Dermis microvascular lymphatic vessel endothelial cell (primary cell): Measurements from ENCODE around the gene DPP10. TPM values are rescaled to one million over a fixed set of nuclear protein-coding genes. Genes with fewer than 3 reads are reported as not detected.
"Not testable (repeated sequence)": the region's sequence is repeated elsewhere in the genome, so short reads cannot be mapped to it uniquely, and the experiment has no call there.

Source experiments
- DNase-seq, 2 donors: peaks; one replicate each; pipeline versions ENCODE4 v3.0.0 to v3.0.0-alpha.2; 2010; ENCODE audit warnings: low read depth in 2 of 2
- total RNA-seq: library from RNA; depleted of rRNA; stranded (reverse); fragments of >200 nt; gene quantifications from 2 replicates; pipeline ENCODE4 v1.2.1, GENCODE V29; 2014

DPP10 gene
- total RNA-seq, 1 donor from 2014 or later = not detected

- no peak for DNase-seq
Observed at GRCh38 chr2:114949228-114949804, 506.9 kb downstream of the DPP10 start.

- no peak for DNase-seq
Observed at GRCh38 chr2:114960389-114960788, 517.9 kb downstream of the DPP10 start.

DNA sequence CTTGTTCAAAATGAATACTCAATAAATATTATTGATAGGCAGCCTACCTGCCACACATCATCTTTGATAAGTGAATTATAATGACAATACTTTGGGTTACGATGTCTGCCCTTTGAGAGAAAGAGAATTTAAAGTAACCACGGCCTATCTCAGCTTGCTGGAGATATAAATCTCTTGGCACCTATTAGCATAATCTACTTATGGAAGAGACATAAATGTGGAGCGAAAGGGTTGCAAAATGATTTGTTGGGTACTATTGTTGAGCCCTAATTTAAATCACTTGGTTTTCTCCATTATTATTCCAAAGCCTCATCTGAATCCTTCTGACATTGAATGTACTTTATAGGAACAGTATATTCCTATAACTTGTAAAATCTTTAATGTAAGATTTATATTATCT is 520.1 kb downstream of the DPP10 start:
- DNase-seq = no peak

- DNase-seq = no peak
Observed at GRCh38 chr2:114968748-114969400, 526.4 kb downstream of the DPP10 start.

- not testable (repeated sequence) for DNase-seq
Observed at GRCh38 chr2:115004321-115004720, 561.9 kb downstream of the DPP10 start.

DNA sequence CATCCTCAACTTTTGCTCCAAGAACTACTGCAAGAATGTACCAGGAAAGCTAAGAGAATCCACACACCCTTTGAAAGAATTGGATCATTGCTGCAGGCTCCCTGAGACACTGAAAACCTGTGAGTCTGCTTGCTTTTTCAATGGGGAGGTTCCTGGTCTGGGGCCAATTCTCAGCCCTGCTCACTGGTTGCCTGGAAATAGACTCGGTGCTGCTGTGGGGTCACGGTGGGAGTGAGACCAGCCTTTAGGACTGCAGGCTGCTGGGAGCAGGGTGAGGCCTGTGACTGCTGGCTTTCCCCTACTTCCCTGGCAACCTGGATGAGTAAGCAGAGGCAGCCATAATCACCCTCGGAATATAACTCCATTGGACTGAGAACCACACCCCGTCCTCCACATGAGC is 569.3 kb downstream of the DPP10 start:
- DNase-seq = no peak

DNA sequence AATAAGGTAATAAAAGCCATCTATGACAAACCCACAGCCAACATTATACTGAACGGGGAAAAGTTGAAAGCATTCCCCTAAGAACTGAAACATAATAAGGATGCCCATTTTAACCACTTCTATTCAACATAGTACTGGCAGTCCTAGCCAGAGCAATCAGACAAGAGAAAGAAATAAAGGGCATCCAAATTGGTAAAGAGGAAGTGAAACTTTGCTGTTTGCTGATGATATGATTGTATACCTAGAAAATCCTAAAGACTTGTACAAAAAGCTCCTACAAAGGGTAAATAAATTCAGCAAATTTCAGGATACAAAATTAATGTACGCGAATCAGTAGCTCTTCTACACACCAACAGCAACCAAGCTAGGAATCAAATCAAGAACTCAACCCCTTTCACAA is 579.6 kb downstream of the DPP10 start:
- not testable (repeated sequence) for DNase-seq

DNA sequence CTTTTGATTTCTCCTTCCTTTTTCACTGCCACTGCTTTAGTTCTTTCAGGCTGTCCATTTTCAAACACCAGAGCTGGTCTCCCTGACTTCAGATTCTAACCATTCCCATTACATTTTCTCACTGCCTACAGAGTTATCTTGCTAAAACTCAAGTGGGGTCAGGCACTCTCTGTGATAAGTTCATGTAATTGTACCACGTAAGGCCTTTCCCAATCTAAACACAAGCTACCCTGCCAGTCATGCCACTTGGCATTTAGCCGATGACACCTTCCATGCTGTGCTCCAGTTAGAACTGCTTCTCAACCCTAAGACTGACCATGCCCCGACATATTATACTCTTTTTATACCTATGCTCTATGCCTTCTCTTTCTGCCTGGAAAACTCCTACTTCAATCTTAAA is 592.4 kb downstream of the DPP10 start:
- no peak for DNase-seq

DNA sequence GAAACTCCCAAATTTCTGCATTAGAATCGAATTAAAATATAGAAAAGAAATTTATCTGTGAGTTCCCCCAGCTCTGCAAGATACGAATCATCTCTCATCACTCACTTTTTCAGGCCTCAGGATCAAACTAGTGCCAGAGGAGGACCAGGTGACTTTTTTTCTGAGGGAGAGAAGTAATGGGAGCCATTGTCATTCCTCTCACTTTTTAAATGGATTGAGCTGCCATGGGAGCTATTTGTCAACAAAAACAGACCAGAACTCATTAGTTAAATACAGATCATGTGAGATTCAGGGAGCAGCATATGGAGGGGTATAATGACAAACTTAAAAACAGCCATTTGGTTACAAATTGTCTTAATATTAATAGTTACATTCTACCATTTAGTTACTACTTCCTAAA is 594.4 kb downstream of the DPP10 start:
- no peak for DNase-seq

- no peak for DNase-seq
Observed at GRCh38 chr2:115057473-115057872, 615.0 kb downstream of the DPP10 start.

- no peak for DNase-seq
Observed at GRCh38 chr2:115070002-115070401, 627.6 kb downstream of the DPP10 start.

GRCh38 chr2:115071534-115071933 is 629.1 kb downstream of the DPP10 start:
- no peak for DNase-seq

DNA sequence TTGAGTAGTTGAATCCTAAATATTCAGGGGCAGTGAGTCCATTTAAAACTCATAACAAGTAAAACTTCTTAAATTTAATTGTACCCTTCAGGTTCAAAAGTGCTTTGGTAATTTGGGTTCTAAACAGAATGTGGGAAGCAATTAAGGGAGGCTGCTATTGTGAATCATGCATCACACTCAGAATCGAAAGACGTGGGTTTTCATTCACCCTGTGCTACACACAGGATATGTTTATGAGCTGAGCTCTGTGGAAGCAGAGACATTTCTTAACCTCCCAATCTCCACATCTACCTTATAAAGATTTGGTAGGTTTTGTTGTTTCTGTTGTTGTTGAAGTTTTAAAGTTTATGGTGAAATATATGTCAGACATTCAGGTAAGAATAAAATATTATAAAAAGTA is 633.4 kb downstream of the DPP10 start:
- DNase-seq = no peak

- DNase-seq = no peak
Observed at GRCh38 chr2:115077626-115078025, 635.2 kb downstream of the DPP10 start.

DNA sequence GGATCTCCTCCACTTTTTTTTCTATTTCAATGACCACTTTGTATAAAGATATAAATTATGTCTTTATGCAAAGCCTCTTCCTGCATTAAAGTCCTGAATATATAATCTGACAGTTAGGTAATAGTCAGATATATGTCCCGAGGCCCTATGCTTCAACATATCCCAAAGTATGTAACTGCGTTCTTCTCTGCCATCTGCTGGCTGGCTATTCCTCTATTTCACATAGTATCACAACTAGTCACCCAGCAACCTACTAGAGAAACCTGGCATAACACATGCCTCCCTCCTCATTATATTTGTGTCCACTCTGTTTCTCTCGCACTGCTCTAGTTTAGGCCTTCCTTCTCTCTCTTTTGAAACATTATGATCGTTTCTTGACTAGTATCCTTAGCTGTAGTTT is 640.8 kb downstream of the DPP10 start:
- DNase-seq = no peak

- DNase-seq = no peak
Observed at GRCh38 chr2:115083711-115084110, 641.3 kb downstream of the DPP10 start.

GRCh38 chr2:115084446-115084845 is 642.0 kb downstream of the DPP10 start:
- DNase-seq = no peak

DNA sequence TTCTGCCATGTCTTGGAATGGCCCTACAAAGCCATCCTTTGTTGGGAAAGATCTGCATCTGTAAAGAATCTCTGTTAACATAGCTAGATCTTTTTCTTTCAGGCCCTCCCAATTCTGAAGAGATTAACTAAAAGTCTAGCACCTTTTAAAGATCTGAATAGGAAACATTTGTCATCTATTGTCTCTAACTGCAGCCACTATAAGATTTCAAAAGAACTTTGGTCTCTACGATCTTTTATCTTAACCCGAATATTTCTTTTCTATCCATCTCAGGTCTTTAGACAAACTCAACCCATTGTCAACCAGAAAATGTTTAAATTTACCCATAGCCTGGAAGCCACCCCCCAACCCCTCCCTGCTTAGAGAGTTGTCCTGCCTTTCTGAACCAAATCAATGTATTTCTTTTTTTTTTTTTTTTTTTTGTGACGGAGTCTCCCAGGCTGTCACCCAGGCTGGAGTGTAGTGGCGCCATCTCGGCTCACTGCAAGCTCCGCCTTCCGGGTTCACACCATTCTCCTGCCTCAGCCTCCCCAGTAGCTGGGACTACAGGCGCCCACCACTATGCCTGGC is 643.7 kb downstream of the DPP10 start:
- not testable (repeated sequence) for DNase-seq

- DNase-seq = no peak
Observed at GRCh38 chr2:115094441-115094840, 652.0 kb downstream of the DPP10 start.

DNA sequence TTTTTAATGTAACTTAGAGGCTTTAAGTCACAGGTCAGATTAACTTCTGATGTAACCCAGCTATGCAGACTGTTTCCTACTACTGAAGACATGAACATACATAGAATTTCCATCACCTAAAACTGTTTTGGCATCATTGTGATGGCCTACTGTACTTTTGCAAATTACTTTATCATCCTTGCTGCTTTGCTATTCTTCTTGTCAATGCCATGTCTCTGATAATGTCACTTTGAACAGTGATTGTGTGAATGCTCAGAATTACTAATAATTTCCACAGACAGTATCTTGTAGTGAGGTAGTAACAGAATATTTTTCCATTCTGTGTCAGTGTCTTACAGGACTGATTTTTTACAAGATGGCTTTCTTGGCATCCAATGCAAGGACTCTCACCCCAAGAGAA is 663.5 kb downstream of the DPP10 start:
- DNase-seq = no peak

- no peak for DNase-seq
Observed at GRCh38 chr2:115115135-115115534, 672.7 kb downstream of the DPP10 start.

DNA sequence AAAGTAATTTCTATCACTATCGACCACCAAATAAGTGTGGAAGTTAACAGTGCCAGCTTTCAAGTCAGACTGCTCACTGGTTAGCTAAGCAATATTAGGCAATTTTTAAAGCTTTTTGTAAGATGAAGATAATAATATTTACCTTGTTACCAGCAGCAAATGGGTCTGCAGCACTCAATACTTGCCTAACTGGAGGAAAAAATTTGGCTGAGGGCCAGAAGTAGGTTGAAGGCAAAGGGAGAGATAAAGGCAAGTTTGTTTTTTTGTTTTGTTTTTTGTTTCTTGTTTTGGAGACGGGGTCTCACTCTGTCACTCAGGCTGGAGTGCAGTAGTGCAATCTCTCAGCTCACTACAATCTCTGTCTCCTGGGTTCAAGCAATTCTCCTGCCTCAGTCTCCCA is 675.9 kb downstream of the DPP10 start:
- DNase-seq = no peak

DNA sequence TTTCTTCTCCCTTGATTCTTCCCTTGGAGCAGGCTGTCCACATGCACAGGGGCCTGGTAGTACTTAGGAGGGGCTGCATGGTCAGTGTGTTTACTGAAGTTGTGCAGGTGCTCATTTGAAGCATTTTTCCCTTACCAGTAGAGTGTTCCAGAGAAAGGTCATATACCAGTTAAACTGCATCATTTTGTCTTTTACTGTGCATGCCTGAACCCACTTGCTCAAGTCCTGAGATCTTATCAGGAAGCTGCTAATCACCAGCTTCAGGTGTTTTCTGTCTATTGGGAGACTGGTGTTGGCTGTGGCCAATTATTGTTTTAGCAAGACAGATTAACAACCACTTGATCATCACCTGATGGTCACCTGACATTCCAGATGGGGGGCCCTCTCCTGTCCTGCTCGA is 676.6 kb downstream of the DPP10 start:
- DNase-seq = no peak
